Activated CD8-positive, alpha-beta T cell treated with anti-CD3 and anti-CD28 coated beads, Interleukin-2, amount 10 ng/mL, durations not matched to agents 7 days and 5 days (primary cell): ENCODE measurements around the gene PTPA. TPM values are rescaled to one million over a fixed set of nuclear protein-coding genes. Genes with fewer than 3 reads are reported as not detected.

Experiments
- ATAC-seq: fragments of 150-1000 bp; cut with Tn5 transposase; one replicate; pipeline ENCODE4 v1.10.0; 2021; ENCODE audit warnings: moderate library complexity
- CTCF ChIA-PET: fragments of 350-600 bp; sonication (Branson Sonifier 250); formaldehyde crosslinking; loops from one replicate; lab custom pipeline; 2021; ENCODE audit warnings: antibody characterized with exemption; lab: Charles Lee
- POLR2A ChIA-PET: fragments of 350-600 bp; sonication (Branson Sonifier 250); formaldehyde crosslinking; loops from one replicate; lab custom pipeline; 2021; ENCODE audit warnings: antibody characterized with exemption; lab: Charles Lee
- DNase-seq: peaks from one replicate; pipeline ENCODE4 v3.0.0-alpha.2; 2020
- H3K27ac Mint-ChIP-seq: one replicate; pipeline ENCODE4 v1.8.0; 2021; ENCODE audit warnings: mild to moderate bottlenecking, mixed read lengths
- H3K27me3 Mint-ChIP-seq: one replicate; pipeline ENCODE4 v1.8.0; 2021; ENCODE audit warnings: low read depth, mixed read lengths
- H3K36me3 Mint-ChIP-seq: one replicate; pipeline ENCODE4 v1.8.0; 2021; ENCODE audit warnings: low read depth, mixed read lengths
- H3K4me1 Mint-ChIP-seq: one replicate; pipeline ENCODE4 v1.8.0; 2021; ENCODE audit warnings: low read depth, mixed read lengths
- H3K4me3 Mint-ChIP-seq: one replicate; pipeline ENCODE4 v1.8.0; 2021; ENCODE audit warnings: mild to moderate bottlenecking, mixed read lengths
- H3K9me3 Mint-ChIP-seq: one replicate; pipeline ENCODE4 v1.8.0; 2022; ENCODE audit warnings: mixed read lengths; ENCODE audit not compliant: insufficient read depth
- total RNA-seq, 2 experiments: library from RNA; stranded (reverse); gene quantifications; one replicate each; pipeline ENCODE4 v1.2.3, GENCODE V29; 2021

Gene PTPA
- total RNA-seq, 2 experiments from 2014 or later = 114 to 125 TPM

- peak; percentile 87 for DNase-seq
- peak; percentile 61 for ATAC-seq
- H3K27me3 Mint-ChIP-seq = no peaks in the 10 kb centered on the region
- H3K27ac Mint-ChIP-seq = peak overlapping the region; percentile 93
- H3K4me1 Mint-ChIP-seq = peaks cover 50% of the 10 kb centered on the region
- H3K4me3 Mint-ChIP-seq = peak overlapping the region; percentile 75
- H3K36me3 Mint-ChIP-seq = peaks cover 43% of the 10 kb centered on the region
- ChIA-PET CTCF (interaction anchor here (0.6 to 8.8 kb wide), 39 partner anchors 9 to 664 kb away, joined by 3 to 190 read pairs (median 4); partner anchors contain the start of genes ASB6, C9orf50, DOLPP1 and IER5L), POLR2A (interaction anchor here (0.6 to 1.8 kb wide), 12 partner anchors 8 to 716 kb away, joined by 3 to 8 read pairs (median 3); partner anchors contain the start of genes IER5L and NTMT1)
- H3K9me3 Mint-ChIP-seq = no peaks in the 10 kb centered on the region
Measured at GRCh38 chr9:129139233-129139992, 28.2 kb downstream of the PTPA start.

GRCh38 chr9:129139993-129140396, 28.8 kb downstream of the PTPA start:
- DNase-seq = peak; percentile 90

GRCh38 chr9:129140397-129141065, 29.3 kb downstream of the PTPA start:
- peak; percentile 18 for ATAC-seq
- DNase-seq = peak; percentile 36
- H3K27me3 Mint-ChIP-seq = no peaks in the 10 kb centered on the region
- ChIA-PET POLR2A (interaction anchor here (0.6 to 1.8 kb wide), 9 partner anchors 9 to 485 kb away, joined by 3 to 8 read pairs (median 5); partner anchors contain the start of genes IER5L and NTMT1), CTCF (interaction anchor here (0.8 to 8.8 kb wide), 20 partner anchors 10 to 651 kb away, joined by 3 to 190 read pairs (median 4); partner anchors contain the start of genes C9orf50, IER5L and NTMT1)
- H3K4me1 Mint-ChIP-seq = peaks cover 50% of the 10 kb centered on the region
- H3K9me3 Mint-ChIP-seq = no peaks in the 10 kb centered on the region
- peak overlapping the region; percentile 93 for H3K27ac Mint-ChIP-seq
- H3K36me3 Mint-ChIP-seq = peaks cover 34% of the 10 kb centered on the region
- peak overlapping the region; percentile 75 for H3K4me3 Mint-ChIP-seq

More at GRCh38 chr9:129139993-129140396, 28.8 kb downstream of the PTPA start:
- H3K4me3 Mint-ChIP-seq = peak overlapping the region; percentile 75
- ATAC-seq = peak; percentile 84
- peaks cover 50% of the 10 kb centered on the region for H3K4me1 Mint-ChIP-seq
- ChIA-PET POLR2A (interaction anchor here (0.6 to 1.8 kb wide), 9 partner anchors 8 to 486 kb away, joined by 3 to 8 read pairs (median 5); partner anchors contain the start of genes IER5L and NTMT1), CTCF (interaction anchor here (0.6 to 8.8 kb wide), 22 partner anchors 9 to 651 kb away, joined by 3 to 190 read pairs (median 4); partner anchors contain the start of genes ASB6, C9orf50, IER5L and NTMT1)
- H3K27me3 Mint-ChIP-seq = no peaks in the 10 kb centered on the region
- no peaks in the 10 kb centered on the region for H3K9me3 Mint-ChIP-seq
- H3K36me3 Mint-ChIP-seq = peaks cover 39% of the 10 kb centered on the region
- H3K27ac Mint-ChIP-seq = peak overlapping the region; percentile 93

- Mint-ChIP-seq H3K4me3 (peak overlapping the region; percentile 75), H3K36me3 (peaks cover 31% of the 10 kb centered on the region), H3K27me3 (no peaks in the 10 kb centered on the region), H3K27ac (peak overlapping the region; percentile 93), H3K4me1 (peaks cover 50% of the 10 kb centered on the region), H3K9me3 (no peaks in the 10 kb centered on the region)
- CTCF ChIA-PET = interaction anchor here (0.8 to 8.8 kb wide), 20 partner anchors 7 to 650 kb away, joined by 3 to 190 read pairs (median 7); partner anchors contain the start of genes C9orf50, IER5L, NTMT1 and PTPA
- DNase-seq = peak; percentile 65
- POLR2A ChIA-PET = interaction anchor here (0.6 to 1.8 kb wide), 4 partner anchors 30 to 451 kb away, joined by 3 to 8 read pairs (median 4); partner anchors contain the start of gene IER5L
- peak; percentile 5 for ATAC-seq
Measured at GRCh38 chr9:129141066-129142041, 30.1 kb downstream of the PTPA start.

- Mint-ChIP-seq H3K4me3 (peak overlapping the region; percentile 25), H3K27me3 (no peaks in the 10 kb centered on the region), H3K4me1 (peaks cover 50% of the 10 kb centered on the region), H3K27ac (peak overlapping the region; percentile 70), H3K36me3 (peaks cover 24% of the 10 kb centered on the region), H3K9me3 (no peaks in the 10 kb centered on the region)
- CTCF ChIA-PET = interaction anchor here (0.6 to 8.8 kb wide), 55 partner anchors 8 to 595 kb away, joined by 3 to 190 read pairs (median 4); partner anchors contain the start of genes C9orf50, DOLPP1, IER5L and NTMT1
- POLR2A ChIA-PET = interaction anchor here (0.7 to 1.8 kb wide), 6 partner anchors 31 to 484 kb away, joined by 3 to 5 read pairs (median 3); no protein-coding TSS in a partner anchor
- DNase-seq = no peak
- ATAC-seq = no peak
Measured at GRCh38 chr9:129142138-129142935, 31.1 kb downstream of the PTPA start.

GRCh38 chr9:129143031-129143927, 32.1 kb downstream of the PTPA start:
- CTCF ChIA-PET = interaction anchor here (0.6 to 8.8 kb wide), 52 partner anchors 9 to 594 kb away, joined by 3 to 190 read pairs (median 4); partner anchors contain the start of genes C9orf50, DOLPP1, IER5L and NTMT1

GRCh38 chr9:129145316-129145715, 34.1 kb downstream of the PTPA start:
- ATAC-seq = no peak
- no peaks in the 10 kb centered on the region for H3K27me3 Mint-ChIP-seq
- POLR2A ChIA-PET = no interaction called here
- H3K27ac Mint-ChIP-seq = no peak overlapping the region
- no peak for DNase-seq
- no peaks in the 10 kb centered on the region for H3K9me3 Mint-ChIP-seq
- CTCF ChIA-PET = no interaction called here
- H3K4me3 Mint-ChIP-seq = no peak overlapping the region
- peaks cover 43% of the 10 kb centered on the region for H3K4me1 Mint-ChIP-seq
- peaks cover 20% of the 10 kb centered on the region for H3K36me3 Mint-ChIP-seq

More at GRCh38 chr9:129143031-129143927, 32.1 kb downstream of the PTPA start:
- Mint-ChIP-seq H3K27ac (peak overlapping the region; percentile 57), H3K27me3 (no peaks in the 10 kb centered on the region), H3K4me3 (no peak overlapping the region), H3K4me1 (peaks cover 50% of the 10 kb centered on the region), H3K9me3 (no peaks in the 10 kb centered on the region), H3K36me3 (peaks cover 17% of the 10 kb centered on the region)
- POLR2A ChIA-PET = interaction anchor here (0.6 to 1.8 kb wide), 7 partner anchors 31 to 483 kb away, joined by 3 to 5 read pairs (median 3); no protein-coding TSS in a partner anchor
- no peak for ATAC-seq
- peak; percentile 82 for DNase-seq

- Mint-ChIP-seq H3K4me1 (peaks cover 39% of the 10 kb centered on the region), H3K27me3 (no peaks in the 10 kb centered on the region), H3K4me3 (no peak overlapping the region), H3K27ac (peak overlapping the region; percentile 70), H3K9me3 (no peaks in the 10 kb centered on the region), H3K36me3 (peaks cover 20% of the 10 kb centered on the region)
- DNase-seq (no peak), ATAC-seq (no peak)
- ChIA-PET CTCF (interaction anchor here (0.9 to 1.4 kb wide), 2 partner anchors 15 to 28 kb away, joined by 3 to 7 read pairs; no protein-coding TSS in a partner anchor), POLR2A (interaction anchor here (0.5 kb wide), 1 partner anchor 490 kb away, joined by 3 read pairs; no protein-coding TSS in a partner anchor)
Measured at GRCh38 chr9:129145841-129146292, 34.7 kb downstream of the PTPA start.
